HG02840 (cell line): ENCODE data around the gene RABIF.
"Not testable (repeated sequence)": the region's sequence is repeated elsewhere in the genome, so short reads cannot be mapped to it uniquely, and the experiment has no call there.

Experiments
- ATAC-seq: cut with Tn5 transposase; IDR thresholded peaks from one replicate; pipeline ENCODE4 v1.9.1; 2021; ENCODE audit warnings: mild to moderate bottlenecking, moderate library complexity, moderate number of reproducible peaks; ENCODE audit not compliant: unreplicated experiment, low FRiP score

RABIF gene

GRCh38 chr1:202888531-202889360, at the start of gene RABIF:
RABIF (minus strand) TSS chr1:202889149; CDS start chr1:202889098, 51 bp downstream.
- ATAC-seq: peak; percentile 95

DNA sequence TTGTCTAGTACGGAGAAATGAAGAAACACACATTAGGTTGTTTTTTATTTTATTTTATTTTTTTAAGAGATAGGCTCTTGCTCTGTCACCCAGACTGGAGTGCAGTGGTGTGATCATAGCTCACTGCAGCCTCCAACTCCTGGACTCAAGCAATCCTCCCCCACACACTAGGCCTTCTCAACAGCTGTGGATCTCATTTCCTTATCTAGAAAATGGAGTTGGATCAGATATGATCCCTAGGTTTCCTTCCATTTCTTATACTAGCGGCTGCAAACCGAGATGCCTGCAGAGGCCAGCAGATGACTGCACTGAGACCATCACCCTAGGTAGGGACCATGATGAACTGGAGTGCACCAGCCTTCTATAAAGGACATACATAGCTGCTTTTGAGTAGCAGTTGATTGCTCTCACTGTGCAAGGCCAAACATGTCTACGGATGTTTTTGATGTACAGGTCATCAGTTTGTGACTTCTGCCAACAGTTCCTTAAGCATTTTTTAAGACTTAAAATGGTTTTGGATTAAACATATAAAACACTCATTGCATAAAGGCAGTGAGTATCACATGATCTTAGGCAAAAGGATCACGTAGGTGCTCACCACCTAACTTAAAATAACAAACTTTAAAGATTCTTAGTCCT, 49.5 kb upstream of the RABIF start:
- no peak for ATAC-seq

DNA sequence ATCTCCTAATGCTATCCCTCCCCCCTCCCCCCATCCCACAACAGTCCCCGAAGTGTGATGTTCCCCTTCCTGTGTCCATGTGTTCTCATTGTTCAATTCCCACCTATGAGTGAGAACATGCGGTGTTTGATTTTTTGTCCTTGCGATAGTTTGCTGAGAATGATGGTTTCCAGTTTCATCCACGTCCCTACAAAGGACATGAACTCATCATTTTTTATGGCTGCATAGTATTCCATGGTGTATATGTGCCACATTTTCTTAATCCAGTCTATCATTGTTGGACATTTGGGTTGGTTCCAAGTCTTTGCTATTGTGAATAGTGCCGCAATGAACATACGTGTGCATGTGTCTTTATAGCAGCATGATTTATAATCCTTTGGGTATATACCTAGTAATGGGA, 47.5 kb upstream of the RABIF start:
- ATAC-seq: not testable (repeated sequence)

- no peak for ATAC-seq
Observed at GRCh38 chr1:202935844-202936243, 46.9 kb upstream of the RABIF start.

DNA sequence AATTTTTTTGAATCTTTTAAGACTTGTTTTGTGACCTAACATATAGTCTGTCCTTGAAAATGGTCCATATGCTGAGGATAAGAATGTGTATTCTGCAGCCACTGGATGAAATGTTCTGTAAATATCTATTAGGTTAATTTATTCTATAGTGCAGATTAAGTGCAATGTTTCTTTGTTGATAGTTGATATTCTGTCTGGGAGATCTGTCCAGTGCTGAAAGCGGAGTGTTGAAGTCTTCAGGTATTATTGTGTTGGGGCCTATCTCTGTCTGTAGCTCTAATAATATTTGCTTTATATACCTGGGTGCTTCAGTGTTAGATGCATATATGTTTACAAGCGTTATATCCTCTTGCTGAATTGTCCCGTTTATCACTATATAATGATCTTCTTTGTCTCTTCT, 45.8 kb upstream of the RABIF start:
- no peak for ATAC-seq

- no peak for ATAC-seq
Observed at GRCh38 chr1:202932476-202932875, 43.5 kb upstream of the RABIF start.

GRCh38 chr1:202926581-202927491, 37.9 kb upstream of the RABIF start, which contains the start of gene KLHL12:
KLHL12 (minus strand) TSS chr1:202927234; CDS start chr1:202925162, 2,072 bp downstream.
- ATAC-seq: peak; percentile 87

GRCh38 chr1:202923533-202923932, 34.6 kb upstream of the RABIF start:
- ATAC-seq: no peak

DNA sequence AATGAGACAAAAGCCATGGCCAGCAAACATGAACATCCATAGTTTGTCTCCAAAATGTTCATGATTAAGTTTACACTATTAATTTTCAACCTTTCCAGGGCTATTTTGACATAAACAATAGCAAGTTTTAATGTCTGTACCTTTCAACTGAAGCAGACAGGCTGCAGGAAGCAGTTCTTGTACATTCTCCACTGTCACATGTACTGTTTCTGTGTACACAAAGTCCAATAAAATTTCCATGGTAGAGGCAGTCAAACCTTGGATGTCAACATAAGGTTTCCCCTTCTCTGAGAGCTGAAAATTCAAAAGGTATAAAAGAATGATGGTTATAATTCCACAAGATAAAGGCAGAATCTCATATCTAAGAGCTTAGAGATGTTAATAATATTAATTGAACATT, 30.7 kb upstream of the RABIF start:
- no peak for ATAC-seq

DNA sequence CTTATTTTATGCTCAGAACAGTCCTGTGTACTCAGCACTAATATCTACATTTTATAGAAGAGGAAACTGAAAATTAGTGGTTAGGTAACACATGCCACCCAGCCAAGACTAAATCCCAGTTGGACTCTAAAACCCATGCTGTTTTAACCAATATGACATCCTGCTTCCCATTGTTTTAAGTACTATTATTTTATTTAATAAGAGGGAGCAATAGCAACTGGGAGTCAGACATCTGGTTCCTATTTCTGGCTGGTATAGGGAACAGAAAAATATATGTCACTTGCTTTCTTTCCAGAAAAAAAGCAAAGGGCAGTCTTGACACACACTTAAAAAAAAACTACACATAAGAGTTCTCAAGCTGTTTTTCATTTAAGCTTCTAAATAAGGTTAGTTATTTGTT, 26.2 kb upstream of the RABIF start:
- no peak for ATAC-seq

- not testable (repeated sequence) for ATAC-seq
Observed at GRCh38 chr1:202912476-202912875, 23.5 kb upstream of the RABIF start.

DNA sequence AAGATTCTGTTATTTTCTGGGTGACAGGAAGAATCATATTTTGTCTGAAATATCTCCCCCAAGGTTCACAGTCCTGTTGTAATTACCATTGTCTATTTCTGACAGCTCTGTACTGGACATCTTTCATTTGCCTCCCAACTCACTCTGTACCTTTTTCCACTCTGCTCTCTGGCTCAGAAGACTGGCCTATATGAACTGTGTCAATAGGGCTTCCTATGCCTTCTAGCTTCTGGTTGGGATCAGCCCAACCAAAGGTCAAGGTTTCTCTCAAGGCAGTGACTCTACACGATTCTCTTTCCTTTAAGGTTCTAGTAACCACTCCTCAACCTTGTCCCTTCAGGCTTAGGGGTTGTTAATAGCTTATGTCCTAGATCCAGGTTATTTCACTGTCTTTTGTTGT, 20.5 kb upstream of the RABIF start:
- ATAC-seq: no peak

DNA sequence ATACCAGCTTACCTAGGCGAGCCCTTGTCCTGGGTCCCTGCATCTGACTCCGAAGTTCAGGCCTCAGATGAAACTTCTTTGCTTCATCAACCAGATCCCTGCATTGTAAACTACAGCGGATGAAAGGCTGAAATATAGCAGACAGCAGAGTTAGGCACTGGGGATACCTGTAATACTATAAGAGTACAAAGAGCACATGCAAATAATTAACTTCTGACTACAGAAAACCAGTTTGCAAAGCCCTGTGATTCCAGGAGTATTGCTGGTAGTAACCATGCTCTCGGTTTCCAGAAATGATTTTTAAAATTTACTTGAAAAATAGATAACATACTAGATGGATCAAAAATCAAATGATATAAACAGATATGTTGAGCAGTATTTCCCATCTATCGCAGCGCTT, 20.0 kb upstream of the RABIF start:
- ATAC-seq: no peak

DNA sequence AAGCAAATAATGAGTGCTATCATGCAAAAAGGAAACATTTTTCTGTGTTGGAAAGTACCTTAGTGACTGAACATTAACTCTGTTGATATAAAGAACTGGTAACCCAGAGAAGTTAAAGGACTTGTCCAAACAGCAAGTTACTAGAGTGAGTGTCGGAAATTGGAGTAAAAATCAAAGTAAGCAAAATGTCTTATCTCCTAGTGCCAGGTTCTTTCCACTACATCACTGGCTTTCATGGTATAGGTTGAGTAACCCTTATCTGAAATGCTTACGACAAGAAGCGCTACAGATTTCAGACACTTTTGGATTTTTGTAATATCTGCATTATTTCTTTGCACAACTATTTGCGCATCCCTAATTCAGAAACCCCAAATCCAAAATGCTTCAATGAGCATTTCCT, 16.4 kb upstream of the RABIF start:
- no peak for ATAC-seq

- not testable (repeated sequence) for ATAC-seq
Observed at GRCh38 chr1:202903808-202904207, 14.9 kb upstream of the RABIF start.

- ATAC-seq: no peak
Observed at GRCh38 chr1:202901555-202901954, 12.6 kb upstream of the RABIF start.

DNA sequence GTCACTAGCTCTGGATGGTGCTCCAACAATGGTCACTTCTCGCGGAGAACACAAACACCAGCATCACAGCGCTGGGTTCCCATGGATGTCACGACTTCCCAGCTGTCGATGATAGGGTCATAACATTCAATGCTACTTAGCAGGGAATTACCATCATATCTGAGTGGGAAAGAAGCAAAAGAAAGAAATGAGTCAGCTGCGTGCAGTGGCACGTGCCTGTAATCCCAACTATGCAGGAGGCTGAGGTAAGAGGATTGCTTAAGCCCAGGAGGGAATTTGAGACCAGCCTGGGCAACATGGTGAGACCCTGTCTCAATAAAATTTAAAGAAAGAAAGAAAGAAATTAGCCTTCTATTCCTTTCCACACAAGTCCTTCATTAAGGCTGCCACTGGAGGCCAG, 3.6 kb upstream of the RABIF start:
- ATAC-seq: no peak

- no peak for ATAC-seq
Observed at GRCh38 chr1:202890392-202890791, 1.4 kb upstream of the RABIF start.

GRCh38 chr1:202888221-202888530, 773 bp downstream of the RABIF start:
- no peak for ATAC-seq

DNA sequence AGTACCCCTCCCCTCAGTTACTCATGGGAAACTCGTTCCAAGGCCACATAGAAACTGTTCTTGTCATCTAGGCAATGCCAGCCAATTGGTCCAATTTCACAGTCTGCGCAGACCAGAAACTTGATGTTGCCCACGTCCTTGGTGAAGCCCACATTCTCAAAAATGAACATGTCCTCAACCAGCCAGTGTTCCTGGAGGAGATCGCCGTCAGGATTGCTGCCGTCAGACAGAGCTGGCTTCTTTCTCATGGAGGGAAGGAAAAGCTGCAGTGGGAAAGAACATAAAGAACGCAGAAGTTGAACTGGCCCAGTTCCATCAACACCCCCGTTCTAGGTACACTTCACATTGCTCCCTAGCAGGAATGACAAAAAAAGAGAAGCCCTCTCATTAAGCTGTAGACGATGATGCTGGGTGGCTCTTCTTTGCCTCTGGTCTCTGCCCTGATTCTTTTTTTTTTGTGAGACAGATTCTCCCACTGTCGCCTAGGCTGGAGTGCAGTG, 7.9 kb downstream of the RABIF start:
- ATAC-seq: no peak

DNA sequence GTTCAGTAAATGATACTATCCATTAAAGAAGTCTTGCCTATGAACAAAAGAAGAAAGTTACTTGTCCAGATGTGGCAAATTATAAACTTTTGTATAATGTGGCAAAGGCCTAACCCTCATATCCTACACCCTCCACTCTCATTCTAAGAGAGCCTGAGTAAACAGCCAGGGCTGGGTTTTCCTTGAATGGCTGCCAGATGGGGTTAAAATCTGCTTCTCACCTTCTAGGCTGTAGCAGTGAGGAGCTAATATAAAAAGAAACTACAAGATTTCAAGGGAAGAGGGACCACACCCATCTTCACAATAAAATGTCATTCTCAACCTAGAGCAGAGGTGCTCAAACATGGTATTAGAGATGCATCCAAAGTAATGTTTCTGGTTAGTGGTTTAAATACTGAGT, 8.9 kb downstream of the RABIF start:
- no peak for ATAC-seq
